ENCODE measurements around the gene THBS1.

The THBS1 gene

DNA sequence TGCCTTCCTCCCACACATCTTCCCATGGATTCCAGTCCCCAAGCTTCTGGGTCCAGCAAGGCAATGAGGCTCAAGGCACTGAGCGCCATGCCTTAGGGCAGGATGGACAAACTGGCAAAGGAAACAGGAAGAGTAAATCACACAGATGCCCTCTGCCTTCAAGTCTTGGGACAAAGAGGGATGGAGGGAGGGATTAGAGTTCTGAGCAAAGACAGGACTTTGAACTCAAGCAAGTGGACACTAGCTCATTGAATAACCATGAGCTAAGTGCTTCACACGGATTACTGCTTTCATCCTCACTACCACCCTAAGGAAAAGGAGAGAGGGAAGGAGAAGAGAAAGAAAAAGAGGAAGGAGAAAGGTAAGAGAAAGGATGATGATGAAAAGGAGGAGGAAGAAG is 7.6 kb upstream of the THBS1 start:
- no peak for DNase-seq (ENCODE audit: extremely low read depth in 1 of 2, low read depth in 1 of 2)

DNA sequence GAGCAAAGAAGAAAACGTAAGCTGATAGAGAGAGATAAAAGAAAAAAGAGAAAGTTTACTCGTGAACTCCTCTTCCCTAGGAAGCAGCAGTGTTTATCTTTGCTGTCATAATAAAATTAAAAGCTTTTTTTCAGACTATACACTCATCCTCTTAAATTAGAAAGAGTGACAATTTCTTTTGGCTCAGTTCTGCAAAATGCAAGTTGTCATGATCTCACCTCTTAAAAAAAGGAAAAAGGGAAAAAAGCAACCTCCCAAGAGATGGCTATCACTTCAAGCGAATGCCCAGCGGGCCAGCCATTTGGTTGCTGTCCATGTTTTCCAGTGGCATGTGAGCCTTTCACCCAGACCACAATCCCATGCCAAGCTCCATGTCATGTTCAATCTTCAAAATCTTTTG is 7.0 kb upstream of the THBS1 start:
- DNase-seq (ENCODE audit: extremely low read depth in 1 of 2, low read depth in 1 of 2) = no peak

DNA sequence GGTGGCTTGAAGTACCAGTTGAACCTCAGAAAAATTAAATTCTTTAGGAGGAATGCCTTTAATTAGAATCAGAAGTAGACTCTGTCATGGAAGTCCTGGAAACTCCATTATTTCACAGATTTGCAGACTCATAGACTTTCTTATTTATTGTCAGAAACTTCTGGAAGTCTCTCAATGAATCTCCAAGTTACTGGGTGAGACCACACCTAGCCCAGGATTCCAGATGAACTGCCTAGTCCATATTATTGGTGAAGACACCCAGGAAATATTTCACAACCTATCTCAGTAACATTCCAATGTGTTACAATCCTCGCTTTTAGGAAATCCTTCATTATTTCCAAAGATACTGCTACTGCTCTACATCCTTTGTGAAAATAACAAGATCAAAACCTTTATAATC is 6.5 kb upstream of the THBS1 start:
- no peak for DNase-seq (ENCODE audit: extremely low read depth in 1 of 2, low read depth in 1 of 2)

DNA sequence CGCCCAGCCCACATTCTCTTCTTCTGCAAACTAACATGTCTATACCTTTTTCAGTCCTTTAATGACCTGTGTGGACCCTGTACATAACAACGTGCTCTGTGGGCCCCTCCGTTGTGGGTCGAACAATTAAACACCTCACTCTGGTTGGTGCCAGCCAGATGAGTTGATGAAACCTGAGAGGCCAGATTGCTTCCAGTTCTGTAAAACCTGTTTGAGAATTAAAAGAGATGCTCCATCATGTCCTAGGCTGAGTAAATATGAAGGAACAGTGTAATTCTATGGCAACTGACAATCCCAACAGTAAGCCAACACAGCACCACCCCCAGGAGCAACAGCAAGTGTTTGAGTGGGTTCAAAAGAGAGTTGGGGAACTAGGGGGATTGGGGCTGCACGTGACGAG is 5.7 kb upstream of the THBS1 start:
- no peak for DNase-seq (ENCODE audit: extremely low read depth in 1 of 2, low read depth in 1 of 2)

DNA sequence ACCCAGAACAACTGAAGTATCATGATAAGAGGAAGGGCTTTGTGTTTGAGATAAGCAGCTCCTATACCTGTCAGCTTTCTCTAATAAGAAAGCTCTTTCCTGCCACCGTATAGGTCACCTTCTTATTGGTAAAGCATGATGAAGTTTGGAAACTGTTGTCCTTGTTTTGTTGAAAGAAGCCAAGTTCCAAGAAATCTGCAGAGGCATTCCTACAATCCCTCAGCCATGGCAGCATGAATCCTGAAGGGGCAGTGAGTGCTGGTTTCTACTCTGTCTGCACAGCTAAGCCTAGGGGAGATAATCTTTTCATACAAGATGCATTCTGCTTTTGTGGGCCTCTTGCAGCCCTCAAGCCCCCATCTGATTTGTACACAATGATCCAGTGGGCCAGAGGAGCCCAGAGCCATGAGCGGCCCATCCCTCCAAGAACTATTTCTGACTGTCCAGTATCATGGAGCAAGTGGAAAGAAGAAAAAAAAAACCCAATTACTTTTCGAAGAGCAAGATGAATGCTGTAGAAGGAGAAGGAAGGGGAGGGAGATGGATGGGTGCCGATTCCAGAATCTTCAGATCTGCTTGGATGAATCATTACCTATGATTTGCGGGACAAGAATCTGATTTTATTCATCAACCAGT is 1.9 kb upstream of the THBS1 start:
- no peak for DNase-seq (ENCODE audit: extremely low read depth in 1 of 2, low read depth in 1 of 2)

DNA sequence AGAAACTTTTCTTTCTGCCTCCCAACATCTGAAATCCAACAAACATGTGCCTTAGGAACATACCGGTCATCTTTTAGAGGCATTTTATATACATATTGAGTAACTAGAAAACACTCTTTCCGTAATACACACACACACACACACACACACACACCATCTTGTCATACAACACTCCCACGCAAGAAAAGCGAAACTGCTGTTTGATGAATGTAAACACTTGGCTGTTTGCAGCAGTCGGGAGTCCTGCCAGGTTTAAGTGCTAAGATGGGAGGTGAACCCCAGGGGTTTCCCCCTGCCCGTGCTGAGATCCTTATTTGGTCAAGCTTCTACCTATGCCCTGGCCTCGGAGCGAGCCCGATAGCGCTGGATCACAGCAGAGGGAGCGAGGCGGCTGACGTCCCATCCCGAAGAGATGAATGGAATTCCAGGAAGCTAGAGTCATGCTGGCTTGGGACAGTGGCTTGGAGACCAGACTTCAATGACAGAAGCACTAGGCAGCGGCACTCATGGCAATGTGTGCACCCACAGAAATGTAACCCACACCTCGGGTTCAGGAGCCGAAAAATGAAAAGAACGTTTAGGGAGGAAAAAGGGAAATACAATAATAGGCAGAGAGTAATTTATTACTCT is 1.3 kb upstream of the THBS1 start:
- DNase-seq (ENCODE audit: extremely low read depth in 1 of 2, low read depth in 1 of 2) = no peak

DNA sequence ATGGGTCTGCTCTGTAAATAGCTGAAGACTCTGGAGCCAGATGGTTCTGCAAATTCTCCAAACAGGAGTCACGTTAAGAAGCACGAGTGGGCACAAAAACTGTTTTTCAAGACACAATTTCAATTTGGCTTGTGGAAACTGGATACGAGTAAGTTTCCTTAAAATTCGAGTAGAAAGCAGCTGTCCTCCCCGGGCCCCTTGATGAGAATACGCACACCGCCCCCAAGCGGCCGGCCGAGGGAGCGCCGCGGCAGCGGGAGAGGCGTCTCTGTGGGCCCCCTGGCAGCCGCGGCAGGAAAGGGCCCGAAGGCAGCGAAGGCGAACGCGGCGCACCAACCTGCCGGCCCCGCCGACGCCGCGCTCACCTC is 778 bp upstream of the THBS1 start:
- peak; percentile 72 to 73 for DNase-seq (ENCODE audit: extremely low read depth in 1 of 2, low read depth in 1 of 2)

DNA sequence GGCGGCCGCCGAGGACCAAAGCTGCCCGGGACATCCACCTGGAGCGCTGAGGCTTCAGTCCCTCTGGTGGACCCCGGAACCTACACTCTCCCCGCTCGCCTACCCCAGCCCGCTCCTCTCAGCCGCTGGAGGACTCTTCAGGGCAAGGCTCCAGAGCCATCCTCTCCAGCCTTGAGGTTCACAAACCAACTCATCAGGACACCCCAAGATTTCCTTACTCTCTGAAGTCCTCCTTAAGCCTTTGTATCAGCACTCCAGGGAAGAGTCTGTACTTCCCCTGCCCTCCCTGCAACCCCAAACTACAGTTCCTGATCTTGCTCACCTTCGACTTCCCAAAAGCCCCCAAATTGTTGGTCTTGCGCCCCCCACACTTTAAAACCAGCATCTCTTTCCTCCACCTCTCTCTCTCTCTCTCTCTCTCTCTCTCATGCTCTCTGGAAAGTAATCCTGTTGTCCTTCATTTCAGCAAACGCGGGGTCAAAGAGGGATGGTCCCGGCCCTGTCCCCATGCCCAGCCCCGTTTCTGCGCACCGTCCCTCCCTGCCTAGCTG is 438 bp downstream of the THBS1 start:
- no peak for DNase-seq (ENCODE audit: extremely low read depth in 1 of 2, low read depth in 1 of 2)

DNA sequence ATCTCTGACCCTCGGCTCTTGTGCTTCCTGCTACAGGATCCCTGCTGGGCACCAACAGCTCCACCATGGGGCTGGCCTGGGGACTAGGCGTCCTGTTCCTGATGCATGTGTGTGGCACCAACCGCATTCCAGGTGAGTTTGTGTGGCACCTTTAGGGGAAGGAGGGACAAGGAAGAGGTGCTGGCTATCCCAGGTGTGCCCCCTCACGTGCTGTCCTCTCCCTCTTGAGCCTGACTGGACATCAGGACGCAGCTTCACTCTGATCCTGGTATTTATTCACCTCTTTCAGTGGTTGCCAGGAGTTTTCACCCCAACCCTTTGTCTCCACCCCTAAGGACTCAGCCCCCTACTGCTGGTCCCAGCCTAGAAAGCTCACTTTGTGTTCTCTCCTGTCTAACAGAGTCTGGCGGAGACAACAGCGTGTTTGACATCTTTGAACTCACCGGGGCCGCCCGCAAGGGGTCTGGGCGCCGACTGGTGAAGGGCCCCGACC is 960 bp downstream of the THBS1 start:
- no peak for DNase-seq (ENCODE audit: extremely low read depth in 1 of 2, low read depth in 1 of 2)

DNA sequence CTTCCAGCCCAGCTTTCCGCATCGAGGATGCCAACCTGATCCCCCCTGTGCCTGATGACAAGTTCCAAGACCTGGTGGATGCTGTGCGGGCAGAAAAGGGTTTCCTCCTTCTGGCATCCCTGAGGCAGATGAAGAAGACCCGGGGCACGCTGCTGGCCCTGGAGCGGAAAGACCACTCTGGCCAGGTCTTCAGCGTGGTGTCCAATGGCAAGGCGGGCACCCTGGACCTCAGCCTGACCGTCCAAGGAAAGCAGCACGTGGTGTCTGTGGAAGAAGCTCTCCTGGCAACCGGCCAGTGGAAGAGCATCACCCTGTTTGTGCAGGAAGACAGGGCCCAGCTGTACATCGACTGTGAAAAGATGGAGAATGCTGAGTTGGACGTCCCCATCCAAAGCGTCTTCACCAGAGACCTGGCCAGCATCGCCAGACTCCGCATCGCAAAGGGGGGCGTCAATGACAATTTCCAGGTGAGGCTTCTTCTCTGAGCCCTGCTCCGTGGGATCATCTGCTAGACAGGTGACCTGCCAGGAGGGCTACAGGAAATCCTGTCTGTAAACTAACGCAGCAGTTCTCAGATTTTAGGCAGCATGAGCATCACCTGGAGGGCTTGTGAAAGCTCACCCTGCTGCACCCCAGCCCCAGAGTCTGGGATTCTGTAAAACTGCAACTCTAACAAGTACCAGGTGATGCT is 1.6 kb downstream of the THBS1 start:
- no peak for DNase-seq (ENCODE audit: extremely low read depth in 1 of 2, low read depth in 1 of 2)

DNA sequence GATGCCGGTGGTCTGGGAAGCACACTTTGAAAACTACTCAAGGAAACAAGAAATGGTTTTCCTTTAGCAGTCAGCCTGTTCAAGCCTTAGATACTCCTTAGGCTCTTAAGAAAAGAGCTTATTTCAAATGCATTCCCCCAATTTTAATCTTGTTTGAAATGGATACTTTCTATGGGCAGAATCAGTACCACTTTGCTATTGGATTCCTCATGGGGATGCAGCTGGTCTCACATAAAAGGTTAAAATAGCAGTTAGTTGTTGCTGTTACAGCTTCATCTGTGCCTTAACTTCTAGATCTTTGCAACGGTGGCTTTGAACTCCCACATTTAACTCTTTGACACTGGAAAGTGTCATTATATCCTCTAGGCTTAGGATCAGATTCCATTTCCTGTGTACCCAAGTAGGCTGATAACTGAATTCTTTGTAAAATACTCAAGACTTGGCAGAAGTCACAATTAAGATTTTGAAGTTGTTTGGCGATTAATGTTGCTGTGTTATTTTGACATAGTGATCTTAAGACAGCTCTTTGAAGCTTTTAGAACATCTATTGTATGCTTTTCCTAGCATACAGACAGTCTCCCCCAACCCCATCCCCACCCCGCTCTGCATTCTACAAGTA is 2.2 kb downstream of the THBS1 start:
- DNase-seq (ENCODE audit: extremely low read depth in 1 of 2, low read depth in 1 of 2) = no peak

DNA sequence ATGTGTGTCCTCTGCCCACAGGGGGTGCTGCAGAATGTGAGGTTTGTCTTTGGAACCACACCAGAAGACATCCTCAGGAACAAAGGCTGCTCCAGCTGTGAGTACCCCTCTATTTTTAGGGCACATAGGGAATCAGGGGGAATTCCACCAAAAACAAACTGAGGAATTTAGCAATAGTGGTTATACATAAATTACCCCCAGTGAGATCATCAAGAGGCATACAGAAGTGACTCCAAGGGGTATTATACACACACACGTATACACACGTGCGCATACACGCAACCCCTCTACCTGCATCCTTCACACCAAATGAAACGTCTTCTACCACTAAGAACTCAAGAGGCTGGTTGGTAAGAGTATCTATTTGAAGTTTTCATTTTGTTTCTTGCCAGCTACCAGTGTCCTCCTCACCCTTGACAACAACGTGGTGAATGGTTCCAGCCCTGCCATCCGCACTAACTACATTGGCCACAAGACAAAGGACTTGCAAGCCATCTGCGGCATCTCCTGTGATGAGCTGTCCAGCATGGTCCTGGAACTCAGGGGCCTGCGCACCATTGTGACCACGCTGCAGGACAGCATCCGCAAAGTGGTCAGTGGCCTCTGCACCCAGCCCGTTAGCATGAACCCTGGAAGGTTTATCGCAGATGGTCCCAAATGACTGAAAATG is 2.9 kb downstream of the THBS1 start:
- DNase-seq (ENCODE audit: extremely low read depth in 1 of 2, low read depth in 1 of 2) = no peak

DNA sequence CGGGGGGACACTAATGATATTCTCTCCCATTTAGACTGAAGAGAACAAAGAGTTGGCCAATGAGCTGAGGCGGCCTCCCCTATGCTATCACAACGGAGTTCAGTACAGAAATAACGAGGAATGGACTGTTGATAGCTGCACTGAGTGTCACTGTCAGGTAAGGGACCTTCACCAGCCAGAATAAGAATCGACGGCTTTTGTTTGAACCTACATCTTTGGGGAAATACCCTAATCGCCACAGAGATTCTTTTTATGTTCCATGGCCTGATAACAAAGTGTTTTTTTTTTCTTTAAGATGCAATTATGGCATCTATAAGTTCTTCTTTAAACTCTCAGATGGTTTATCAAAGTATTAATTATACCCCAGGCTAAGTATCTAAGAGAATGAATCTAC is 3.4 kb downstream of the THBS1 start:
- no peak for DNase-seq (ENCODE audit: extremely low read depth in 1 of 2, low read depth in 1 of 2)

DNA sequence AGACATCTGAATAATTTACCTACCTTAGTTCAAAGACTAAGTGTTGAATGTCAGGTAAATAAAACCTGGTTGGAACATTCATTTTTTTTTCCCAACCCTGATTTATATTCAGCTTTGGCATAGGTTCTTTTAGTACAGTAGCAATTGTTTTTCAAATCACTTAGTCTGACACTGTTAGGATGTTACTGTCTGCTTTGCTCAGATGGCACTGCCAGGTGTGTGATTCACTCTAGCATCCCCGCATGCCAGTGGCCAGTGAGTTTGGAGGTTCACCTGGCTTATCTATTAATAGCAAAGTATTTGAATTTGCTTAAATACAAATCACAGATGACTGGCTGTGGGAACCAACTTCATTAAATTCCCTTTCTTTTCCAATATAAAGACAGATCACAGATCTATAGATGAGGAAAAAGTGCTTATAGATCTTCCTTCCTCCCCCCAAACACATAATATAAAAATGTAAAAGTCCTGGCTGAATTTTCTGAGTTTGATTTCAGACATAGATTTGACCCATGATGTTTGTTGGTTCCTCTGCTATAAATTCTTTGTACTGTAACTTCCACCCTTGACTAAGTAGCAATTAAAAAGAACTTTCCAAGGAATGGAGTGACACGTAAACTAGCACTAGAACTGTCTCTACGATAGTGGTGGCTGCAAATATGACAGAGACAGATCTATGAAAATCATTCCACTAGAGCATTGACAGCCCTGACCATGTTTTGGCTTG is 3.9 kb downstream of the THBS1 start:
- DNase-seq (ENCODE audit: extremely low read depth in 1 of 2, low read depth in 1 of 2) = no peak

DNA sequence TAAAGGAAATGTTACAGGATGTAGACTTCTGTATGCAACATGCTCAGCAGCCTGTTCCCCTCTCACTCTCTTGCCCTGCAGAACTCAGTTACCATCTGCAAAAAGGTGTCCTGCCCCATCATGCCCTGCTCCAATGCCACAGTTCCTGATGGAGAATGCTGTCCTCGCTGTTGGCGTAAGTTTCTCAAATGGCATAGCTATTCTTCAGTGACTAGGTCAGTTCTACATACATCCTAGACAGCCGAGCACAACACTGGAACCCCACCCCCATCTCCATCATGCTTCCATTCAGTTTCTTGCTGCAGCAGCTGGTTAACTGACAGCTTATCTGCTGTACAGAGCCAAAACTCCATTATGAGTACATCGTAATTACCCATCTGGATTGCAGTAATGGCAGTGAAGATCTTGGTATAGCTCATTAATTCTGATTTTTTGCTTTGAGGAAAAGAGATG is 4.5 kb downstream of the THBS1 start:
- no peak for DNase-seq (ENCODE audit: extremely low read depth in 1 of 2, low read depth in 1 of 2)

DNA sequence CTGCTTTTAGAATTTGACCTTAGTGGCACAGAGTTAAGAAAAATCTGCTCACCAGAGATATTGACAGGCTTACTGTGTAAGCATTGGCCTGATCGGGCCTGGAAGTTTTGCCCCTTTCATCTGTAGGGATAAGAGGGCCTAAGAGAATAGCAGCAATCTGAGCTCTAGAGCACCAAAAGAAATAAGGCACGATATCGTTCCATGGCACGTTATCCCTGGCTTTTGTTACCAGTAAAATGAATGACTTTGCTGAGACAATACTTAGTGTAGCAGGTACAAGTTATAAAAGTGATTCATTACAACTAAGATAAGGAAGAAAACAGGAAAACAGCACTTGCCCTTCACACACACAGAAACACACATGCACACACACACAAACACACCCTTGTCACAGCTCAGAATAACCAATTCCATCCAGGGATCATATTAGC is 5.0 kb downstream of the THBS1 start:
- DNase-seq (ENCODE audit: extremely low read depth in 1 of 2, low read depth in 1 of 2) = no peak

DNA sequence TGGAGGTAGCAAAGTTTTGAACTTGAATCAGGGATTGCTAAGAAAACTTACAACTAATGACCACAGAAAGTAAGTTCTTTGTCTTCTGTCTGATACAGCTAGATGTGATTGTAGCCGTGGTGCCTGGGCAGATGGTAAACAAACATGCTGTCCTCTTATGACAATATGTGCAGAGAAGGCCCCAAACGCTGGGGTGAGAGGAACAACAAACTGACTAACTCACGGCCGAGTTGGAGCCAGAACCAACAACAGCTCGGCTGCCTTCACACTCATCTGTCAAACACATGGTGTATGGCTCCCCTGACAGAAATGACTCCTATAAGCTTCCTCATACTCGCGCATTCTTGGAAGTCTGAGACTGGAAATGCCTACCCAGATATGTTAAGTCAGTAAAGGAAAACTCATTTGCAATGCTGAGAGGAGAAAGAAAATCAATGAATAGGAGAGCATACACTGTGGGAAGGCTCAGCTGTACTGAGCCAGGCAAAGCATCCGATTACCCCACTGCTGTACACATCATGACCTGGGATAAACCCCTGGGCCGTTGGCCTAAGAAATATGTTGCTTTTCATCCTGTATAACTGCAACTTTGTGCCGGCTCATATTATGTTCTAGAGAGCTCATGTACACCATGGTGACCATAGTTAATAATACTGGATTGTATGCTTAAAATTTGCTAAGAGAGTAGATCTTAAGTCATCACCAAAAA is 5.7 kb downstream of the THBS1 start:
- DNase-seq (ENCODE audit: extremely low read depth in 1 of 2, low read depth in 1 of 2) = no peak

DNA sequence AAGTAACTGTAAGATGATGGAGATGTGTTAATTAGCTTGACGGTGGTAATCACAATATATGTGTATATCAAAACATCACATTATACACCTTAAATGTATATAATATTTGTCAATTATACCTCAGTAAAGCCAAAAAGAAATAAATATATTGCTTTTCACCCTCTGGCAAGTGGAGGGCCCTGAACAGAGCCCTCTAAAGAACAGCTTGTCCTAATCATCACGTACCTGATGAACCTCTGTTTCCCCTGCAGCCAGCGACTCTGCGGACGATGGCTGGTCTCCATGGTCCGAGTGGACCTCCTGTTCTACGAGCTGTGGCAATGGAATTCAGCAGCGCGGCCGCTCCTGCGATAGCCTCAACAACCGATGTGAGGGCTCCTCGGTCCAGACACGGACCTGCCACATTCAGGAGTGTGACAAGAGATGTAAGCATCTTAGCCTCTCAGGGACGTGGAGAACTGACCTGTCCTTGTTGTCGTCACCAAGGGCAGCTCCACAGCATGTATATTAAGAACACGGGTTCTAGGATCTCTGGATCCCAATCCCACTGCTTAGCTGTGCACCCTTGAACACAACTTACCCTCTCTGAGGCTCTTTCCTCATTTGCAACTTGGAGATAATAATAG is 6.3 kb downstream of the THBS1 start:
- DNase-seq (ENCODE audit: extremely low read depth in 1 of 2, low read depth in 1 of 2) = no peak

Measured in stimulated activated CD8-positive, alpha-beta memory T cell treated with anti-CD3 and anti-CD28 coated beads, Interleukin-7, amount 100 ng/mL, for 48 hours (primary cell).